ENCODE data around the gene KIF2C. TPM values are rescaled to one million over a fixed set of nuclear protein-coding genes. Genes with fewer than 3 reads are reported as not detected.
"Not testable (repeated sequence)": the region's sequence is repeated elsewhere in the genome, so short reads cannot be mapped to it uniquely, and the experiment has no call there.

KIF2C gene
- total RNA-seq, 2 experiments from 2014 or later, result 107 to 113 TPM

GRCh38 chr1:44815926-44816325, 76.3 kb downstream of the KIF2C start:
- not testable (repeated sequence) for DNase-seq, H3K4me3 Mint-ChIP-seq, H3K9me3 Mint-ChIP-seq, H3K27me3 Mint-ChIP-seq, H3K27ac Mint-ChIP-seq
- ChIA-PET CTCF (interaction anchor here (0.6 to 5.1 kb wide), 2 partner anchors 16 to 87 kb away, joined by 5 to 39 read pairs; partner anchors contain the start of gene PLK3), POLR2A (interaction anchor here (1.0 to 9.5 kb wide), 2 partner anchors 16 to 85 kb away, joined by 6 to 263 read pairs; partner anchors contain the start of genes PLK3 and RNU5D-1)
- H3K4me1 Mint-ChIP-seq (ENCODE audit: low read depth), result peaks cover 60% of the 10 kb centered on the region
- peaks cover 31% of the 10 kb centered on the region for H3K36me3 Mint-ChIP-seq
- intact Hi-C loops (cut with micrococcal nuclease), result loop anchor here (10.0 kb wide), 1 partner anchor 1451 kb away; the partner anchor contains the start of gene ELOVL1

DNA sequence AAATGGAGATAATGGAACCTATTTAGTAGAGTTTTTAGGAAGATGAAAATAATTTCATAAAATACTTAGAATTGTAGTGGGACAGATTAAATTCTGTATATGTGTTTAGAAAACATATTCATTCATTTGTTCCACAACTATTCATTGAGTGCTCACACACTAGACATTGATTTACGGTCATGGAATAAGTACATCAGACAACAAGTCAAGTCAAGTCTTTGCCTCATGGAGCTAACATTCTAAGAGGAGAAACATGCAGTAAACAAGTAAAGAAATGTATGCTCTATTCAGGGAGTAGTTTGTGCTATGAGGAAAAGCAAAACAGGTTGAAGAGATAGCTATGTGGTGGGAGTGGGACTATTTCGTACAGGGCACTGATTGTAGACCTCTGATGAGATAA, 77.7 kb downstream of the KIF2C start:
- H3K4me3 Mint-ChIP-seq, result no peak overlapping the region
- H3K27me3 Mint-ChIP-seq, result no peaks in the 10 kb centered on the region
- H3K27ac Mint-ChIP-seq, result peak overlapping the region; percentile 30
- ChIA-PET POLR2A (interaction anchor here (0.6 to 7.3 kb wide), 6 partner anchors 9 to 94 kb away, joined by 3 to 404 read pairs (median 55); partner anchors contain the start of genes BTBD19, DYNLT4, PLK3 and RNU5D-1), CTCF (interaction anchor here (0.9 to 4.9 kb wide), 5 partner anchors 9 to 86 kb away, joined by 3 to 48 read pairs (median 39); partner anchors contain the start of genes BTBD19, DYNLT4, PLK3 and RNU5D-1)
- DNase-seq, result no peak
- H3K36me3 Mint-ChIP-seq, result peaks cover 20% of the 10 kb centered on the region
- intact Hi-C loops (cut with micrococcal nuclease), result loop anchor here (10.0 kb wide), 1 partner anchor 1453 kb away; the partner anchor contains the start of gene ELOVL1
- H3K9me3 Mint-ChIP-seq, result no peaks in the 10 kb centered on the region
- peaks cover 52% of the 10 kb centered on the region for H3K4me1 Mint-ChIP-seq (ENCODE audit: low read depth)

Other genes with a start within 250 kb of the KIF2C start
- 1 to 10 TPM; 5.1 to 6.5 TPM for gene TMEM53, start 65.4 kb upstream of the KIF2C start, total RNA-seq
- 100 to 1,000 TPM; 134 to 141 TPM for gene ARMH1, start 65.1 kb upstream of the KIF2C start, total RNA-seq
- not detected for gene RNU5D-1, start 8.7 kb upstream of the KIF2C start, total RNA-seq
- gene RPS8, start 35.7 kb downstream of the KIF2C start, total RNA-seq, result 1,000 to 10,000 TPM; 2,983 to 3,047 TPM
- 1 to 10 TPM; 1.1 to 1.3 TPM for gene BEST4, start 48.3 kb downstream of the KIF2C start, total RNA-seq
- 10 to 100 TPM; 80.2 to 87.9 TPM for gene PLK3, start 60.5 kb downstream of the KIF2C start, total RNA-seq
- gene DYNLT4, start 67.5 kb downstream of the KIF2C start, total RNA-seq, result under 1 TPM; 0.40 to 0.41 TPM
- 10 to 100 TPM; 35.2 to 38.6 TPM for gene BTBD19, start 68.7 kb downstream of the KIF2C start, total RNA-seq
- gene PTCH2, start 103.4 kb downstream of the KIF2C start, total RNA-seq, result under 1 TPM; 0.61 to 0.62 TPM
- 10 to 100 TPM; 41.9 to 44.8 TPM for gene EIF2B3, start 246.8 kb downstream of the KIF2C start, total RNA-seq

All from activated CD4-positive, alpha-beta memory T cell treated with anti-CD3 and anti-CD28 coated beads for 36 hours (primary cell).